ENCODE measurements around the gene TRHDE.
"Not testable (repeated sequence)": the region's sequence is repeated elsewhere in the genome, so short reads cannot be mapped to it uniquely, and the experiment has no call there.

The TRHDE gene

GRCh38 chr12:72631926-72632685 is 359.9 kb downstream of the TRHDE start:
- no peak for DNase-seq (ENCODE audit: low spot score)

GRCh38 chr12:72642706-72643105 is 370.5 kb downstream of the TRHDE start:
- no peak for DNase-seq (ENCODE audit: low spot score)

GRCh38 chr12:72647139-72647538 is 375.0 kb downstream of the TRHDE start:
- DNase-seq (ENCODE audit: low spot score) = no peak

GRCh38 chr12:72658615-72659014 is 386.4 kb downstream of the TRHDE start:
- DNase-seq (ENCODE audit: low spot score) = no peak

DNA sequence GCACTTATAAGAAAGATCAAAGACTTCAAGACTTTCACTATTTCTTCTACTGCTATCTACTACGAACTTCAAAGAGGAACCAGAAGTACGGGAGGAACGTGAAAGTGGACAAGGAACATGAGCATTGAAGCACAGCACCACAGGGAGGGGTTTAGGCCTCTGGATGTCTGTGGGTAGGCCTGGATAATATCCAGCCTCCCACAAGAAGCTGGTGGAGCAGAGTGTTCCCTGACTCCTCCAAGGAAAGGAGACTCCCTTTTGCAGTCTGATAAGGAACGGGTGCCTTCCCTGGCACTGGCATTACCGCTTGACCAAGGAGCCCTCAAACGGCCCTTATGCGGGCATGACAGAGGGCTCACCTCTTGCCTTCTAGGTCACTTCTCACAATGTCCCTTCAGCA is 388.0 kb downstream of the TRHDE start:
- DNase-seq (ENCODE audit: low spot score) = not testable (repeated sequence)

GRCh38 chr12:72673853-72674252 is 401.7 kb downstream of the TRHDE start:
- no peak for DNase-seq (ENCODE audit: low spot score)

DNA sequence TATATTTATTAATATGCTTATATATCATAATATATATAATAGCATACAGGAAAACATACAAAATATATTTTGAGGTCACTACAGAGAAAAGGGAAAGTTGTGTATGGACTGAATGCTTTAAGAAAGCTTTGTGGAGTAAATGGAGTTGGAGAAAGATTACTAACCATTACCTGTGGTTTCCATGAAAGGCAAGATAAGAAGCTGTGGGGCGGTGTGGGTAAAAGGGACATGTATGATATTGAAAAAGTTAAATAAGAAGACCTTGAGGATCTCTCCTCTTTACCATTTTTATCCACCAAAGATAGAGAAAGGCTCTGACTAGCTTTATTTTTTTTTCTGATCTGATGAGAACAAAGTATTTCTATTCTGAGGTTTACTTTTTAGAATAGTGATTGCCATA is 404.4 kb downstream of the TRHDE start:
- DNase-seq (ENCODE audit: low spot score) = no peak

- DNase-seq (ENCODE audit: low spot score) = no peak
Observed at GRCh38 chr12:72677139-72677538, 405.0 kb downstream of the TRHDE start.

GRCh38 chr12:72677846-72678245 is 405.7 kb downstream of the TRHDE start:
- DNase-seq (ENCODE audit: low spot score) = no peak

- no peak for DNase-seq (ENCODE audit: low spot score)
Observed at GRCh38 chr12:72679147-72679757, 407.1 kb downstream of the TRHDE start.

DNA sequence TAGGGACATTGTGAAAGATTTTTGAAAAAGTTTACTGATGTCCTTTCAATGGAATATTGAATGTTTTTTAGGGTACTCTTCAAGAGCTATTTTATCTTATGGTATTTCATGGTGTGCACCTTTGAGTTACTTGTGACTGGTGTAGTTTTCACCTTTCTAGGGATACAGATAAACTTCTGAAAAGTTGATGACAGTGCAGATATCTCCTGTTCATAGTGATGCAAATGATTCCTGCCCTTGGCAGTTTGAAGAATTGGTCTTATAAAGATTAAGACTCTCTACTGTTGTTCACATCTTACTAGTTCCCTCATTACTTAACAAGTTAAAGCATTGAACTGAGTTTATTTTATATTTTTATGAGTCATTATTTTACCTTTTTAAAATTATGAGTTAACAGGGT is 408.9 kb downstream of the TRHDE start:
- no peak for DNase-seq (ENCODE audit: low spot score)

DNA sequence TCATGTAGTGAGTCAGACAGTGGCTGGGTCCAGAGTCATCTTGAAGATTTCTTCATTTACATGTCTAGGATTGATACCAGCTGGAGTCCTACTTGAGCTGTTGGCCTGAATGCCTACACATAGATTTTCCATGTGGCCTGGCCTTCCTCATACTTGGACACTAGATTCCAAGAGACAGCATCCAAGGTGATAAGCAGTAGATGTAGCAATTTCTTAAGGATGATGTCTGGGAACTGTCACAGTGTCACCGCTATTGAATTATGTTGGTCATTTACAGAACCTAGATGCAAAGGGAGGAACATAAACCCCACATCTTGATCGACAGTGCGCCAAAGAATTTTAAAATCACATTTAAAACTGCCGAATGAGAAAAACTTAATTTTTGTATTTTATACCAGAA is 412.3 kb downstream of the TRHDE start:
- DNase-seq (ENCODE audit: low spot score) = no peak

GRCh38 chr12:72692338-72692737 is 420.2 kb downstream of the TRHDE start:
- DNase-seq (ENCODE audit: low spot score) = no peak

- DNase-seq (ENCODE audit: low spot score) = no peak
Observed at GRCh38 chr12:72694193-72694592, 422.0 kb downstream of the TRHDE start.

DNA sequence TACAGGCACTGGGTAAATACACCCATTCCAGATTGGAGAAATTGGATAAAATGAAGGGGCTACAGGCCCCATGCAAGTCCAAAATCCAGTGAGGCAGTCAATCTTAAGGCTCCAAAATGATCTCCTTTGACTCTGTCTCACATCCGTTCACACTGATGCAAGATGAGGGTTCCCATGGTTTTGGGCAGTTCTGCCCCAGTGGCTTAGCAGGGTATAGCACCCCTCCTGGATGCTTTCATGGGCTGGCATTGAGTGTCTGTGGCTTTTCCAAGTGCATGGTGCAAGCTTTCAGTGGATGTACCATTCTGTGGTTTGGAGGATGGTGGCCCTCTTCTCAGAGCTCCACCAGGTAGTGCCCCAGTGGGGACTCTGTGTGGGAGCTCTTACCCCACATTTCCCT is 427.2 kb downstream of the TRHDE start:
- no peak for DNase-seq (ENCODE audit: low spot score)

- DNase-seq (ENCODE audit: low spot score) = not testable (repeated sequence)
Observed at GRCh38 chr12:72712025-72712424, 439.9 kb downstream of the TRHDE start.

- DNase-seq (ENCODE audit: low spot score) = no peak
Observed at GRCh38 chr12:72716221-72716620, 444.1 kb downstream of the TRHDE start.

DNA sequence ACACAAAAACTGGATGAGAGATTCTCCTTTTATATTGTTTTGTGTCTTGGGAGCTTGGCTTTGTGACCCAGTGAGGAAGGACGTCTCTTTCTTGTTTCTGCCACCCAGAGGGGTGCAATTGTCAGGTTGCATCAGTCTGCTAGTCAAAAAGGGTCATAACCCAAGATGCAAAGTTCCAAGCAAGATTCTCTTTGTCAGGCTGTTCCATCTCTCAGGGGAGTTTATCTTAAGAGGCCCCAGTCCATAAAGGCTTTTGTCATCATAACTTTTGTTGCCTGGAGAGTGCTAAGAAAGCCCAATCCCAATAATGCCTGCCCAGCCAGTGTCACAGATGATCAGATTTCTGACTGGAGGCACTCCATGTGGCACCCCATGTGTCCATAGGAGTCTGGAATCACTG is 444.9 kb downstream of the TRHDE start:
- DNase-seq (ENCODE audit: low spot score) = no peak
